Astrocyte of the cerebellum (primary cell): ENCODE data around the gene PTPN23.
A peak's percentile ranks its signal among the peaks of the same experiment; 100 is the strongest.
"Not testable (repeated sequence)": the region's sequence is repeated elsewhere in the genome, so short reads cannot be mapped to it uniquely, and the experiment has no call there.

Experiments used
- DNase-seq: peaks from one replicate; pipeline ENCODE4 v3.0.0-alpha.2; 2011; ENCODE audit warnings: low read depth
- H3K4me3 ChIP-seq: 2 replicates; pipeline ENCODE4 v1.5.1; 2011; ENCODE audit warnings: mild to moderate bottlenecking, low read depth, low read length, moderate library complexity
- CTCF ChIP-seq: IDR thresholded peaks from 2 replicates; pipeline ENCODE4 v1.5.1; 2012; ENCODE audit warnings: low read length, low read depth, moderate library complexity, mild to moderate bottlenecking; ENCODE audit errors: missing control alignments
- in situ Hi-C: cut with HindIII; loops from 2 replicates; pipeline ENCODE4 v1.10.0; 2017; ENCODE audit warnings: low sequenced_read_pairs

PTPN23 gene

GRCh38 chr3:47355010-47355409, 25.8 kb upstream of the PTPN23 start:
- no peak for TF ChIP-seq CTCF
- no peak overlapping the region for H3K4me3 ChIP-seq
- DNase-seq, result no peak
- in situ Hi-C loops, result no loop called here

- no peak for DNase-seq
- H3K4me3 ChIP-seq, result no peak overlapping the region
- TF ChIP-seq CTCF, result no peak
- in situ Hi-C loops, result no loop called here
These were observed 24.6 kb upstream of the PTPN23 start for GRCh38 chr3:47356201-47356600.

- in situ Hi-C loops, result no loop called here
- H3K4me3 ChIP-seq, result no peak overlapping the region
- no peak for DNase-seq
- no peak for TF ChIP-seq CTCF
These were observed 21.5 kb upstream of the PTPN23 start for GRCh38 chr3:47359323-47359722.

- DNase-seq, in situ Hi-C loops, H3K4me3 ChIP-seq: not testable (repeated sequence)
These were observed 20.7 kb upstream of the PTPN23 start for GRCh38 chr3:47360110-47360517.

- no peak for DNase-seq
- no peak overlapping the region for H3K4me3 ChIP-seq
- in situ Hi-C loops, result no loop called here
- TF ChIP-seq CTCF, result no peak
These were observed 18.1 kb upstream of the PTPN23 start for GRCh38 chr3:47362701-47363100.

- TF ChIP-seq CTCF, result no peak
- no peak overlapping the region for H3K4me3 ChIP-seq
- peak; percentile 71 for DNase-seq
- in situ Hi-C loops, result no loop called here
These were observed 15.3 kb upstream of the PTPN23 start for GRCh38 chr3:47365213-47366153.

- no peak for TF ChIP-seq CTCF
- H3K4me3 ChIP-seq, result no peak overlapping the region
- DNase-seq, result no peak
- in situ Hi-C loops, result no loop called here
These were observed 14.0 kb upstream of the PTPN23 start for GRCh38 chr3:47366833-47367232.
